ENCODE measurements around the gene PKP2. TPM values are rescaled to one million over a fixed set of nuclear protein-coding genes. Genes with fewer than 3 reads are reported as not detected.

Gene PKP2
- total and polyA plus RNA-seq, 2 of the 4 experiments (the other 2 are of a cell fraction), result 0.10 to 0.18 TPM

DNA sequence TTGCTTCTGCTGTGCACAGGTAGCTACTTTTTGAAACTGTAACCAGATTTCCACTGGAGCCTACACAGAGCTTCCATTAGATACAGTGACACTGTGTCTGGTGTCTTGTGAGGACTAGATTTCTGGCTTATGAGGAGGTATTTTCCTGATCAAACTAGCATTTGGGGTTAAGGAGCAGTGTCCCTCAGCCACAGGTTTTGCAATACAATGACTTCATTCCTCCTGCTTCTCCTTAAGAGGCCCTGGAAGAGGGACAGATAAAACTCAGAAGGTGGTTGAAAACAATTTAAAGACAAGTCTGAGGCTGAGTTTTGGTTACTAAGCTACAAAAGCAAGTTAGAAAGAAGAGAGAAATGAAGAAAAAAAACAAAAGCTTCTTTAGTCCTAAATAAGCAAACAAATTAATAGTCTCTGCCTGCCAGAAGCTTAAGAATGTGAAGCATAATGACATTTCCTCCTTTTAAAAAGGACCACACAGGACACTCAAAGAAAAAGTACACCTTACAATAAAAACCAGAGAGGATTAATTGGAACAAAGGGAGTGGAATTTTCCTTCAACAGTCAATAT lies 53.0 kb downstream of the PKP2 start:
- ATAC-seq (ENCODE audit: low read depth), result no peak
- intact Hi-C loops (cut with micrococcal nuclease) (no loop called here), in situ Hi-C loops (cut with MboI; ENCODE audit: low sequenced_read_pairs) (no loop called here), dilution Hi-C loops (cut with HindIII; ENCODE audit: low sequenced_read_pairs, unreplicated experiment) (no loop called here)
- no peaks in the 10 kb centered on the region for H3K36me3 ChIP-seq (ENCODE audit: control insufficient read depth, insufficient read depth, low read length)
- H2AFZ ChIP-seq (replicated peaks; ENCODE audit: low read length, poor library complexity), result no peak overlapping the region
- no peak overlapping the region for H3K9ac ChIP-seq (ENCODE audit: low read depth, low read length)
- no peak overlapping the region for H2BK5ac ChIP-seq (ENCODE audit: low read depth, low read length, poor library complexity, severe bottlenecking)
- TF ChIP-seq RCOR1 (IDR thresholded peaks at IDR 0.05; ENCODE audit: insufficient replicate concordance, low read length) (no peak), RAD21 (IDR thresholded peaks at IDR 0.05; ENCODE audit: low read length) (no peak), BHLHE40 (IDR thresholded peaks at IDR 0.05; ENCODE audit: low read depth, low read length) (no peak), CEBPB (IDR thresholded peaks at IDR 0.05; ENCODE audit: low read depth, low read length) (no peak), CHD1 (IDR thresholded peaks at IDR 0.05; ENCODE audit: low read depth, low read length) (no peak), POLR2A (IDR thresholded peaks at IDR 0.05; ENCODE audit: low read depth, low read length) (no peak), MAFK (IDR thresholded peaks at IDR 0.05; ENCODE audit: low read depth, low read length) (no peak)
- TF ChIP-seq, protein P1, sequence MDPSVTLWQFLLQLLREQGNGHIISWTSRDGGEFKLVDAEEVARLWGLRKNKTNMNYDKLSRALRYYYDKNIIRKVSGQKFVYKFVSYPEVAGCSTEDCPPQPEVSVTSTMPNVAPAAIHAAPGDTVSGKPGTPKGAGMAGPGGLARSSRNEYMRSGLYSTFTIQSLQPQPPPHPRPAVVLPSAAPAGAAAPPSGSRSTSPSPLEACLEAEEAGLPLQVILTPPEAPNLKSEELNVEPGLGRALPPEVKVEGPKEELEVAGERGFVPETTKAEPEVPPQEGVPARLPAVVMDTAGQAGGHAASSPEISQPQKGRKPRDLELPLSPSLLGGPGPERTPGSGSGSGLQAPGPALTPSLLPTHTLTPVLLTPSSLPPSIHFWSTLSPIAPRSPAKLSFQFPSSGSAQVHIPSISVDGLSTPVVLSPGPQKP (IDR thresholded peaks at IDR 0.05; ENCODE audit: borderline replicate concordance, low read depth, low read length), result no peak
- no TSS peak for BruUV-seq (replicated peaks)
- no peak overlapping the region for H2AK5ac ChIP-seq (ENCODE audit: low read depth, low read length)
- H3K23ac ChIP-seq (ENCODE audit: low read depth, low read length), result no peak overlapping the region
- CTCF ChIA-PET, result no interaction called here
- no peak for DNase-seq
- H3K56ac ChIP-seq (ENCODE audit: extremely low read depth, insufficient read depth, low read length), result no peak overlapping the region
- H3K27me3 ChIP-seq (ENCODE audit: control insufficient read depth, insufficient read depth, low read length), result no peaks in the 10 kb centered on the region
- H2BK15ac ChIP-seq (ENCODE audit: low read depth, low read length), result no peak overlapping the region
- no peaks in the 10 kb centered on the region for H3K79me1 ChIP-seq (ENCODE audit: low read depth in 1 of 2, low read length in 2 of 2)
- H3K14ac ChIP-seq (replicated peaks; ENCODE audit: low read depth, low read length), result no peak overlapping the region
- H4K8ac ChIP-seq (ENCODE audit: low read depth in 2 of 2, low read length in 2 of 2), result no peak overlapping the region
- H2BK120ac ChIP-seq (ENCODE audit: low read depth, low read length), result no peak overlapping the region
- no peaks in the 10 kb centered on the region for H4K20me1 ChIP-seq (ENCODE audit: insufficient read depth, low read length)
- H2BK20ac ChIP-seq (ENCODE audit: low read depth, low read length), result no peak overlapping the region
- H3K18ac ChIP-seq (ENCODE audit: low read depth, low read length), result no peak overlapping the region
- no peak overlapping the region for H3K27ac ChIP-seq (ENCODE audit: insufficient read depth, low read length)
- no peaks in the 10 kb centered on the region for H3K4me1 ChIP-seq (ENCODE audit: control insufficient read depth, insufficient read depth, low read length)
- H4K91ac ChIP-seq (ENCODE audit: insufficient read depth, low read depth, low read length), result no peak overlapping the region
- H3K4ac ChIP-seq (ENCODE audit: low read depth, low read length), result no peak overlapping the region
- H2AK9ac ChIP-seq (replicated peaks; ENCODE audit: low read depth, low read length, poor library complexity), result no peak overlapping the region
- no peaks in the 10 kb centered on the region for H3K9me1 ChIP-seq (ENCODE audit: insufficient read depth, low read length)
- no peak overlapping the region for H3K4me2 ChIP-seq (ENCODE audit: low read depth, low read length)
- no peak overlapping the region for H3K4me3 ChIP-seq (ENCODE audit: insufficient read depth, low read depth, low read length)
- 0 out of 2 replicates have a peak, but pooled peaks cover 1% of the 10 kb centered on the region for H3K9me3 ChIP-seq (ENCODE audit: control insufficient read depth, insufficient read depth, low read length)
- POLR2A ChIA-PET (ENCODE audit: unreplicated experiment), result no interaction called here
- H4K5ac ChIP-seq (ENCODE audit: low read depth, low read length), result no peak overlapping the region
